Thyroid gland (tissue), 4 donors: ENCODE measurements around the gene LSM8. TPM values are rescaled to one million over a fixed set of nuclear protein-coding genes. Genes with fewer than 3 reads are reported as not detected.
"Not testable (repeated sequence)": the region's sequence is repeated elsewhere in the genome, so short reads cannot be mapped to it uniquely, and the experiment has no call there.

Source experiments
- DNase-seq, 2 donors: peaks; one replicate each; pipeline ENCODE4 v3.0.0-alpha.2; 2019
- H3K27ac ChIP-seq, 3 donors: fragments of 200-600 bp; sonication (generic); 1 replicate in 2 of 3; 2 replicates in 1 of 3; pipeline ENCODE4 v1.5.1; 2016 to 2019; ENCODE audit warnings: mild to moderate bottlenecking in 1 of 3, moderate library complexity in 1 of 3
- H3K27me3 ChIP-seq: fragments of 200-600 bp; sonication (generic); one replicate; pipeline ENCODE4 v1.5.1; 2019
- H3K36me3 ChIP-seq, 2 donors: fragments of 200-600 bp; sonication (generic); one replicate each; pipeline ENCODE4 v1.5.1; 2016 to 2019
- H3K4me1 ChIP-seq, 2 donors: fragments of 200-600 bp; sonication (generic); one replicate each; pipeline ENCODE4 v1.5.1; 2017 to 2019
- H3K4me3 ChIP-seq, 3 donors: fragments of 200-600 bp; sonication (generic); replicated peaks in 1 of 3; 1 replicate in 2 of 3; 2 replicates in 1 of 3; pipeline ENCODE4 v1.5.1; 2016; ENCODE audit warnings: mild to moderate bottlenecking in 1 of 3
- H3K9me3 ChIP-seq: fragments of 200-600 bp; sonication (generic); one replicate; pipeline ENCODE4 v1.5.1; 2017
- POLR2A ChIP-seq, 2 donors: fragments of 450-650 bp; IDR thresholded peaks; one replicate each; pipeline ENCODE4 v1.6.1; 2017; ENCODE audit warnings: antibody characterized with exemption in 2 of 2, mild to moderate bottlenecking in 2 of 2, moderate library complexity in 1 of 2
- WGBS, 2 donors: methylation state at CpG; one replicate each; pipeline ENCODE4 v1.1.5; 2017; 5-methylcytosine and 5-hydroxymethylcytosine counted together
- intact Hi-C: fragments of 100-400 bp; cut with DNase I; formaldehyde crosslinking; loops from one replicate; pipeline ENCODE4 v1.15.1; 2023
- total RNA-seq, 4 donors: library from RNA; depleted of rRNA; stranded (reverse); fragments of >200 nt; gene quantifications; one replicate each; pipeline ENCODE4 v1.2.3, GENCODE V29; 2016
- TF ChIP-seq, protein P1 (sequence below), 6 experiments: fragments of 200-600 bp in 3 of 6; fragments of 450-650 bp in 3 of 6; sonication (generic) in 3 of 6; IDR thresholded peaks; one replicate each; pipeline ENCODE4 v1.5.1; 2016 to 2019; ENCODE audit warnings: antibody characterized with exemption in 6 of 6, mild to moderate bottlenecking in 2 of 6, inconsistent platforms in 1 of 6, moderate library complexity in 1 of 6

LSM8 gene
- total RNA-seq, 4 donors from 2014 or later = 28.2 to 42.9 (median 37.3) TPM

DNA sequence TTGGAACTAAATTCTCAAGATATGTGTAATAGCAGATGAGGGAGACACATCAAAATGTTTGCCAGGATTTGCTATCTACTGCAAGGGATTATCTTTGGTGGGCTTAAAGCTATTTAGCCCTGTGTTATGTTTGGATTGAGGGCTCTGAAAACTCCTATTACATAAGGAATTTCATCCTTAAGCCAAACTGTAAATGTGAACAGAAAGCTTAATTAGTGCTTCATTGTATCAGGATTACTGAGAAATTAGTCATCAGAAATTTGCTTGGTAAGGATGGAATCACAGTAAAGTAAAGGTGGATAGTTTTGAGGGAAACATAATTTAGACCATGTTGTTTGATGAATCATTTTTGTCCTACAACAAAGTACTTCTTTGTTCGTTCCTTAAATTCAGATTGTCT lies 48.9 kb downstream of the LSM8 start:
- Histone ChIP-seq H3K36me3 (no peaks in the 10 kb centered on the region), H3K27me3 (no peaks in the 10 kb centered on the region), H3K4me3 (no peak overlapping the region), H3K4me1 (no peaks in the 10 kb centered on the region), H3K9me3 (no peaks in the 10 kb centered on the region), H3K27ac (no peak overlapping the region)
- intact Hi-C loops = no loop called here
- 80 to 84% methylated on average over 1 of the region's 1 CpG for WGBS, 2 donors
- TF ChIP-seq, protein P1, sequence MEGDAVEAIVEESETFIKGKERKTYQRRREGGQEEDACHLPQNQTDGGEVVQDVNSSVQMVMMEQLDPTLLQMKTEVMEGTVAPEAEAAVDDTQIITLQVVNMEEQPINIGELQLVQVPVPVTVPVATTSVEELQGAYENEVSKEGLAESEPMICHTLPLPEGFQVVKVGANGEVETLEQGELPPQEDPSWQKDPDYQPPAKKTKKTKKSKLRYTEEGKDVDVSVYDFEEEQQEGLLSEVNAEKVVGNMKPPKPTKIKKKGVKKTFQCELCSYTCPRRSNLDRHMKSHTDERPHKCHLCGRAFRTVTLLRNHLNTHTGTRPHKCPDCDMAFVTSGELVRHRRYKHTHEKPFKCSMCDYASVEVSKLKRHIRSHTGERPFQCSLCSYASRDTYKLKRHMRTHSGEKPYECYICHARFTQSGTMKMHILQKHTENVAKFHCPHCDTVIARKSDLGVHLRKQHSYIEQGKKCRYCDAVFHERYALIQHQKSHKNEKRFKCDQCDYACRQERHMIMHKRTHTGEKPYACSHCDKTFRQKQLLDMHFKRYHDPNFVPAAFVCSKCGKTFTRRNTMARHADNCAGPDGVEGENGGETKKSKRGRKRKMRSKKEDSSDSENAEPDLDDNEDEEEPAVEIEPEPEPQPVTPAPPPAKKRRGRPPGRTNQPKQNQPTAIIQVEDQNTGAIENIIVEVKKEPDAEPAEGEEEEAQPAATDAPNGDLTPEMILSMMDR (IDR thresholded peaks at IDR 0.05) = no peak
- no peak for TF ChIP-seq POLR2A (IDR thresholded peaks at IDR 0.05)
- DNase-seq = no peak

DNA sequence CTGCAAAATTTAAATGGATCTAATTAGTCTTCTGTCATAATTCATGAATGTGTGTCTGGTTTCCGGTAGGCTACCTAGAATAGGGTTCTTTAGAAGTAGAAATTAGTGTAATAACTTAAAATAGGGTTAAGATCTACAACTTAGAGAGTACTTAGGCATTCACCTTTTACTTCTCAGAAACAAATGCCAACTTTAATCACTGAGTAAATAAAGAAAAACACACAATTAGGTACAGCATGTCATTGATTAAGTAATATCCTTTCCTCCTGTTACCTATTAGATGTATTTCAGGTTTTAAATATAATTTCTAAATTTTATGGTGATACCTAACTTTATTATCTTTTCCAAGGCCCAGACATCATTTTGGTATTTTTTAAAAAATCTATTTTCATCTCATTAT lies 49.8 kb downstream of the LSM8 start:
- H3K4me3 ChIP-seq = no peak overlapping the region
- H3K9me3 ChIP-seq = no peaks in the 10 kb centered on the region
- H3K27ac ChIP-seq = no peak overlapping the region
- DNase-seq = no peak
- no peaks in the 10 kb centered on the region for H3K27me3 ChIP-seq
- H3K4me1 ChIP-seq = no peaks in the 10 kb centered on the region
- intact Hi-C loops = no loop called here
- TF ChIP-seq POLR2A (IDR thresholded peaks at IDR 0.05) = no peak
- TF ChIP-seq, protein P1 (IDR thresholded peaks at IDR 0.05) = no peak
- 86% methylated on average over 1 of the region's 1 CpG for WGBS, 2 donors
- no peaks in the 10 kb centered on the region for H3K36me3 ChIP-seq

DNA sequence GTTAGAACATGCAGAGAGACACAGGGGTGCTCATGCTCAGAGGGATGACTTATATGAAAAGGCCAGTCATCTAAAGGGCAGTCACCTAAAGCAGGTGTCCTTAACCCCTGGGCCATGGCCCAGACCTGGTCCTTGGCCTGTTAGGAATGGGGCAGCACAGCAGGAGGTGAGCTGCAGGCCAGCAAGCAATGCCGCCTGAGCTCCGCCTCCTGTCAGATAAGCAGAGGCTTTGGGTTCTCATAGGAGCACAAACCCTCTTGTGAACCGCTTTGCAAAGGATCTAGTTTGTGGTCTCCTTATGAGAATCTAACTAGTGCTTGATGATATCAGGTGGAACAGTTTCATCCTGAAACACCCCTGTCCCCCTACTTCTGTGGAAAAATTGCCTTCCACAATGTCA lies 55.0 kb downstream of the LSM8 start:
- whole genome bisulfite sequencing, 2 donors = 86 to 90% methylated on average over 1 to 3 of the region's 3 CpGs
- H3K36me3 ChIP-seq = no peaks in the 10 kb centered on the region
- no peak overlapping the region for H3K4me3 ChIP-seq
- no peak overlapping the region for H3K27ac ChIP-seq
- TF ChIP-seq, protein P1 (IDR thresholded peaks at IDR 0.05) = no peak
- TF ChIP-seq POLR2A (IDR thresholded peaks at IDR 0.05) = no peak
- no peaks in the 10 kb centered on the region for H3K4me1 ChIP-seq
- H3K27me3 ChIP-seq = no peaks in the 10 kb centered on the region
- H3K9me3 ChIP-seq = no peaks in the 10 kb centered on the region
- DNase-seq = no peak
- intact Hi-C loops = no loop called here

DNA sequence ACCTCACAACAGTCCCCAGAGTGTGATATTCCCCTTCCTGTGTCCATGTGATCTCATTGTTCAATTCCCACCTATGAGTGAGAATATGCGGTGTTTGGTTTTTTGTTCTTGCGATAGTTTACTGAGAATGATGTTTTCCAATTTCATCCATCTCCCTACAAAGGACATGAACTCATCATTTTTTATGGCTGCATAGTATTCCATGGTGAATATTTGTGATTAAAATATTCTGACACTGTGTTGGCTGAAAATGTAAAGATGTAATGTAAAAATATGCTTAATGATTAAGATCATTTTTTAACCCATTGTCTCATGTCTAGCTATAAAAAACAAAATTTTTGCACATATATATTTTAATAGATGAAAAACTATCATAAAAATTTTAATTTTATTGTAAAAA lies 56.4 kb downstream of the LSM8 start:
- DNase-seq, H3K27me3 ChIP-seq, H3K27ac ChIP-seq, H3K4me3 ChIP-seq, intact Hi-C loops, H3K9me3 ChIP-seq, H3K36me3 ChIP-seq, H3K4me1 ChIP-seq: not testable (repeated sequence)
- WGBS, 2 donors = 95 to 99% methylated on average over 2 of the region's 2 CpGs

Other genes starting within 250 kb of the LSM8 start
- gene ANKRD7, start 40.5 kb downstream of the LSM8 start, total RNA-seq = 1 to 10 TPM; 3.3 to 8.2 (median 5.1) TPM